K562 (cell line): Measurements from ENCODE around the gene ZDHHC8. TPM values are rescaled to one million over a fixed set of nuclear protein-coding genes. Genes with fewer than 3 reads are reported as not detected.

Experiments used
- ILF3 ChIP-seq: fragments of 450-650 bp; IDR thresholded peaks from 2 replicates; pipeline ENCODE4 v1.6.1; 2018; ENCODE audit warnings: antibody characterized with exemption, mild to moderate bottlenecking, moderate library complexity, borderline replicate concordance
- KDM4B ChIP-seq, 2 experiments: fragments of 450-650 bp in 1 of 2; sonication (generic) in 1 of 2; IDR thresholded peaks; 2 replicates each; pipeline ENCODE4 v1.6.1; 2016 to 2017; ENCODE audit warnings: borderline replicate concordance in 2 of 2, antibody characterized with exemption in 1 of 2, low read depth in 1 of 2, mild to moderate bottlenecking in 1 of 2
- MECOM ChIP-seq: fragments of 250-450 bp; sonication (Bioruptor Pico); IDR thresholded peaks from 2 replicates; pipeline ENCODE4 v1.8.0; 2022; ENCODE audit warnings: inconsistent platforms
- MEF2A ChIP-seq: IDR thresholded peaks from 2 replicates; pipeline ENCODE4 v1.6.1; 2011; ENCODE audit warnings: low read depth, mild to moderate bottlenecking, low read length, moderate library complexity; ENCODE audit not compliant: control insufficient read depth
- NCOA4 ChIP-seq: fragments of 450-650 bp; IDR thresholded peaks from 2 replicates; pipeline ENCODE4 v1.6.1; 2018; ENCODE audit warnings: mild to moderate bottlenecking; ENCODE audit not compliant: partially characterized antibody
- PHTF2 ChIP-seq: fragments of 250-450 bp; sonication (Bioruptor Pico); IDR thresholded peaks from 2 replicates; pipeline ENCODE4 v1.5.0; 2021; ENCODE audit warnings: mild to moderate bottlenecking
- SIRT6 ChIP-seq: IDR thresholded peaks from one replicate; pipeline ENCODE4 v1.6.1; 2012; ENCODE audit warnings: low read depth, mild to moderate bottlenecking, control low read depth, inconsistent platforms, low read length, moderate library complexity
- SMARCE1 ChIP-seq: fragments of 450-650 bp; IDR thresholded peaks from 2 replicates; pipeline ENCODE4 v1.7.1; 2016; ENCODE audit warnings: mild to moderate bottlenecking
- ZNF77 ChIP-seq: fragments of 250-450 bp; sonication (Bioruptor Pico); IDR thresholded peaks from 2 replicates; pipeline ENCODE4 v1.5.0; 2020
- polyA plus RNA-seq, 8 experiments: library from polyadenylated mRNA; depleted of rRNA in 4 of 8; stranded (reverse) in 5 of 8; unstranded in 3 of 8; fragments of >200 nt; fragmentation: Nextera tagmentation in 2 of 8; fragmentation: Illumina TruSeq in 1 of 8; extraction: Ambion mirVana in 2 of 8; extraction: Trizol in 1 of 8; gene quantifications; 2 replicates each; pipeline versions ENCODE4 v1.2.1 to v1.2.3, GENCODE V29; 2011 to 2014; ENCODE audit warnings: inconsistent platforms in 1 of 8, missing spikeins in 1 of 8
- total RNA-seq, 7 experiments: library from RNA; depleted of rRNA in 6 of 7; stranded (reverse); fragments of >200 nt in 6 of 7; fragmentation: Illumina TruSeq in 2 of 7; extraction: Trizol in 2 of 7; gene quantifications; 2 replicates each; pipeline versions ENCODE4 v1.2.1 to v1.2.3, GENCODE V29; 2011 to 2021; ENCODE audit warnings: low replicate concordance in 1 of 7
- TF ChIP-seq, protein P1 (sequence below): fragments of 250-450 bp; sonication (Bioruptor Pico); IDR thresholded peaks from 2 replicates; pipeline ENCODE4 v1.8.0; 2021; ENCODE audit warnings: moderate library complexity, mild to moderate bottlenecking, inconsistent platforms
- TF ChIP-seq, protein P2 (sequence below): sonication (generic); formaldehyde crosslinking; IDR thresholded peaks from 2 replicates; pipeline ENCODE4 v1.8.1; 2023; ENCODE audit warnings: mild to moderate bottlenecking, missing genetic modification reagents
- TF ChIP-seq, protein P3 (sequence below), 2 experiments: fragments of 450-650 bp in 1 of 2; sonication (generic) in 1 of 2; formaldehyde crosslinking in 1 of 2; IDR thresholded peaks; 2 replicates each; pipeline versions ENCODE4 v1.7.1 to v1.9.0; 2016 to 2022; ENCODE audit warnings: inconsistent platforms in 1 of 2, mild to moderate bottlenecking in 1 of 2, missing genetic modification reagents in 1 of 2
- TF ChIP-seq, protein P4 (sequence below): sonication (generic); formaldehyde crosslinking; IDR thresholded peaks from 2 replicates; pipeline ENCODE4 v1.8.0; 2022; ENCODE audit warnings: mild to moderate bottlenecking, missing genetic modification reagents, borderline replicate concordance

Gene ZDHHC8
- total and polyA plus RNA-seq, 9 of the 15 experiments (the other 6 are each of a cell fraction or from before 2014, with no cell fraction given) = 0.04 to 109 (median 16.4) TPM

DNA sequence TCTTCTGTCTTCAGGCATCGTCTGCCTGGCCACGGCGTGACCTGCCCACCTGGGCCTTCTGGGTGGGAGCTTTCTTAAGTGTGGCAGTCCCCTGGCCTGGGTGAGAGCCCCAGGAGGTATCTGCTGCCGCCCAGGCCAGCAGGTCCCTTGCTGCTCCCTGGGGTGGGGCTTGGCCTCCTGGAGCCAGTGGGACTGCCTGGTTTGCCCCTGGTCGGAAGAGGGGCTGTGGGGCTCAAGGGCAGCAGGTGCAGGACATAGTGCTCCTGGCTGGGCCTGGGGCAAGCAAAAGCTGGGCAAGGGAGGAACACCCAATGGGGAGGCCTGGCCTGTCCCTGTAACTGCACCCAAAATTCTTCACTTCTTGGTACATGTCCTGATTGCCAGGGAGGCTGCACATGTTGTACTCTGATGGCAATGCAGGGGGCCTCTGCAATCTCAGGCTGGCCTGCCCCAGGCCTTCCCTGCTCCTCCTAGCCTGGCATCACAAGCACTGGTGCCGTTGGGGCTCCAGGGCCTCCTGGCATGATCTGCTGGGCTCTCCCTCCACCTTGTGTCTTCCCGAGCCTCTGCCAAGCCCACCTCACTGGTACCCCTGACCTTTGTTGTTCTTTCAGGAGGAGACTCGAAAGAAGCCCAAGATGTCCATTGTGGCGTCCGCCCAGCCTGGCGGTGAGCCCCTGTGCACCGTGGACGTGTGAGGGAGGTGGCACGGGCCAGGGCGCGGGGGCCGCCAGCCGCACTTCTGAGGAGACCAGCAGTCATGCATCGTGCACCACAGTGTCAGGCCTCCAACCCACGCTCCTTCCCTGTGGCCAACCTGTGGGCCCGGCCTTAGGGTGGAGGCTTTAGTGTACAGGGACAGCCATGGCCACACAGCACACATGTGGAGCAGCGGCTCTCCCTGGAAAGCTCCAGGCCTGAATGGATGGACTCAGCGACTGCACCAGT, 21.9 kb upstream of the ZDHHC8 start (continued):
- peak; percentile 86 for TF ChIP-seq SIRT6
- TF ChIP-seq ZNF77 = no peak
- TF ChIP-seq, protein P1, sequence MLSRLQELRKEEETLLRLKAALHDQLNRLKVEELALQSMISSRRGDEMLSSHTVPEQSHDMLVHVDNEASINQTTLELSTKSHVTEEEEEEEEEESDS (CRISPR knock-in tag) = no peak
- TF ChIP-seq ILF3 = no peak
- TF ChIP-seq KDM4B (IDR thresholded peaks at IDR 0.05; ENCODE audit: borderline replicate concordance in 2 of 2, low read depth in 1 of 2) = peak in 1 of 2 experiments; percentile 17; a peak in 1 of 4 replicates
- TF ChIP-seq, protein P2, sequence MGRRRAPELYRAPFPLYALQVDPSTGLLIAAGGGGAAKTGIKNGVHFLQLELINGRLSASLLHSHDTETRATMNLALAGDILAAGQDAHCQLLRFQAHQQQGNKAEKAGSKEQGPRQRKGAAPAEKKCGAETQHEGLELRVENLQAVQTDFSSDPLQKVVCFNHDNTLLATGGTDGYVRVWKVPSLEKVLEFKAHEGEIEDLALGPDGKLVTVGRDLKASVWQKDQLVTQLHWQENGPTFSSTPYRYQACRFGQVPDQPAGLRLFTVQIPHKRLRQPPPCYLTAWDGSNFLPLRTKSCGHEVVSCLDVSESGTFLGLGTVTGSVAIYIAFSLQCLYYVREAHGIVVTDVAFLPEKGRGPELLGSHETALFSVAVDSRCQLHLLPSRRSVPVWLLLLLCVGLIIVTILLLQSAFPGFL = no peak
- TF ChIP-seq, protein P3, sequence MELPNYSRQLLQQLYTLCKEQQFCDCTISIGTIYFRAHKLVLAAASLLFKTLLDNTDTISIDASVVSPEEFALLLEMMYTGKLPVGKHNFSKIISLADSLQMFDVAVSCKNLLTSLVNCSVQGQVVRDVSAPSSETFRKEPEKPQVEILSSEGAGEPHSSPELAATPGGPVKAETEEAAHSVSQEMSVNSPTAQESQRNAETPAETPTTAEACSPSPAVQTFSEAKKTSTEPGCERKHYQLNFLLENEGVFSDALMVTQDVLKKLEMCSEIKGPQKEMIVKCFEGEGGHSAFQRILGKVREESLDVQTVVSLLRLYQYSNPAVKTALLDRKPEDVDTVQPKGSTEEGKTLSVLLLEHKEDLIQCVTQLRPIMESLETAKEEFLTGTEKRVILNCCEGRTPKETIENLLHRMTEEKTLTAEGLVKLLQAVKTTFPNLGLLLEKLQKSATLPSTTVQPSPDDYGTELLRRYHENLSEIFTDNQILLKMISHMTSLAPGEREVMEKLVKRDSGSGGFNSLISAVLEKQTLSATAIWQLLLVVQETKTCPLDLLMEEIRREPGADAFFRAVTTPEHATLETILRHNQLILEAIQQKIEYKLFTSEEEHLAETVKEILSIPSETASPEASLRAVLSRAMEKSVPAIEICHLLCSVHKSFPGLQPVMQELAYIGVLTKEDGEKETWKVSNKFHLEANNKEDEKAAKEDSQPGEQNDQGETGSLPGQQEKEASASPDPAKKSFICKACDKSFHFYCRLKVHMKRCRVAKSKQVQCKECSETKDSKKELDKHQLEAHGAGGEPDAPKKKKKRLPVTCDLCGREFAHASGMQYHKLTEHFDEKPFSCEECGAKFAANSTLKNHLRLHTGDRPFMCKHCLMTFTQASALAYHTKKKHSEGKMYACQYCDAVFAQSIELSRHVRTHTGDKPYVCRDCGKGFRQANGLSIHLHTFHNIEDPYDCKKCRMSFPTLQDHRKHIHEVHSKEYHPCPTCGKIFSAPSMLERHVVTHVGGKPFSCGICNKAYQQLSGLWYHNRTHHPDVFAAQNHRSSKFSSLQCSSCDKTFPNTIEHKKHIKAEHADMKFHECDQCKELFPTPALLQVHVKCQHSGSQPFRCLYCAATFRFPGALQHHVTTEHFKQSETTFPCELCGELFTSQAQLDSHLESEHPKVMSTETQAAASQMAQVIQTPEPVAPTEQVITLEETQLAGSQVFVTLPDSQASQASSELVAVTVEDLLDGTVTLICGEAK (IDR thresholded peaks at IDR 0.05) = no peak
- TF ChIP-seq, protein P3 (CRISPR knock-in tag; IDR thresholded peaks at IDR 0.05) = no peak
- TF ChIP-seq PHTF2 (CRISPR knock-in tag) = no peak
- no peak for TF ChIP-seq SMARCE1
- no peak for TF ChIP-seq MECOM (CRISPR knock-in tag)
- no peak for TF ChIP-seq MEF2A
- TF ChIP-seq, protein P4, sequence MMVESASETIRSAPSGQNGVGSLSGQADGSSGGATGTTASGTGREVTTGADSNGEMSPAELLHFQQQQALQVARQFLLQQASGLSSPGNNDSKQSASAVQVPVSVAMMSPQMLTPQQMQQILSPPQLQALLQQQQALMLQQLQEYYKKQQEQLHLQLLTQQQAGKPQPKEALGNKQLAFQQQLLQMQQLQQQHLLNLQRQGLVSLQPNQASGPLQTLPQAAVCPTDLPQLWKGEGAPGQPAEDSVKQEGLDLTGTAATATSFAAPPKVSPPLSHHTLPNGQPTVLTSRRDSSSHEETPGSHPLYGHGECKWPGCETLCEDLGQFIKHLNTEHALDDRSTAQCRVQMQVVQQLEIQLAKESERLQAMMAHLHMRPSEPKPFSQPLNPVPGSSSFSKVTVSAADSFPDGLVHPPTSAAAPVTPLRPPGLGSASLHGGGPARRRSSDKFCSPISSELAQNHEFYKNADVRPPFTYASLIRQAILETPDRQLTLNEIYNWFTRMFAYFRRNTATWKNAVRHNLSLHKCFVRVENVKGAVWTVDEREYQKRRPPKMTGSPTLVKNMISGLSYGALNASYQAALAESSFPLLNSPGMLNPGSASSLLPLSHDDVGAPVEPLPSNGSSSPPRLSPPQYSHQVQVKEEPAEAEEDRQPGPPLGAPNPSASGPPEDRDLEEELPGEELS (CRISPR knock-in tag) = no peak
- TF ChIP-seq NCOA4 = no peak
